Measurements from ENCODE around the gene DENND4B. TPM values are rescaled to one million over a fixed set of nuclear protein-coding genes. Genes with fewer than 3 reads are reported as not detected.

DENND4B gene
- total RNA-seq, 2 experiments from 2014 or later: 102 to 107 TPM

- H3K4me3 Mint-ChIP-seq: peak within 1 kb of the TSS; percentile 97
- ATAC-seq: peak; percentile 88
- H3K27ac Mint-ChIP-seq: peak within 1 kb of the TSS; percentile 98
- peak; percentile 100 for DNase-seq
- H3K4me1 Mint-ChIP-seq (ENCODE audit: low read depth): peaks cover 59% of the 10 kb centered on the region
- ChIA-PET POLR2A (interaction anchor here (0.9 to 7.3 kb wide), 11 partner anchors 9 to 129 kb away, joined by 3 to 62 read pairs (median 5); partner anchors contain the start of genes CREB3L4, DENND4B, GATAD2B and JTB), CTCF (interaction anchor here (0.9 to 4.8 kb wide), 3 partner anchors 10 to 12 kb away, joined by 3 to 46 read pairs (median 11); partner anchors contain the start of genes CREB3L4 and DENND4B)
- H3K9me3 Mint-ChIP-seq: no peaks in the 10 kb centered on the region
- H3K36me3 Mint-ChIP-seq (ENCODE audit: low read depth): peaks cover 29% of the 10 kb centered on the region
- H3K27me3 Mint-ChIP-seq: no peaks in the 10 kb centered on the region
- TF ChIP-seq, protein P1, sequence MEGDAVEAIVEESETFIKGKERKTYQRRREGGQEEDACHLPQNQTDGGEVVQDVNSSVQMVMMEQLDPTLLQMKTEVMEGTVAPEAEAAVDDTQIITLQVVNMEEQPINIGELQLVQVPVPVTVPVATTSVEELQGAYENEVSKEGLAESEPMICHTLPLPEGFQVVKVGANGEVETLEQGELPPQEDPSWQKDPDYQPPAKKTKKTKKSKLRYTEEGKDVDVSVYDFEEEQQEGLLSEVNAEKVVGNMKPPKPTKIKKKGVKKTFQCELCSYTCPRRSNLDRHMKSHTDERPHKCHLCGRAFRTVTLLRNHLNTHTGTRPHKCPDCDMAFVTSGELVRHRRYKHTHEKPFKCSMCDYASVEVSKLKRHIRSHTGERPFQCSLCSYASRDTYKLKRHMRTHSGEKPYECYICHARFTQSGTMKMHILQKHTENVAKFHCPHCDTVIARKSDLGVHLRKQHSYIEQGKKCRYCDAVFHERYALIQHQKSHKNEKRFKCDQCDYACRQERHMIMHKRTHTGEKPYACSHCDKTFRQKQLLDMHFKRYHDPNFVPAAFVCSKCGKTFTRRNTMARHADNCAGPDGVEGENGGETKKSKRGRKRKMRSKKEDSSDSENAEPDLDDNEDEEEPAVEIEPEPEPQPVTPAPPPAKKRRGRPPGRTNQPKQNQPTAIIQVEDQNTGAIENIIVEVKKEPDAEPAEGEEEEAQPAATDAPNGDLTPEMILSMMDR (IDR thresholded peaks at IDR 0.05): no peak
- intact Hi-C loops (cut with micrococcal nuclease): no loop called here
Measured at GRCh38 chr1:153958111-153958960, 11.8 kb upstream of the DENND4B start, which contains the start of gene CRTC2. CRTC2 (minus strand) TSS chr1:153958612; CDS start chr1:153958497, 115 bp downstream.

- peak overlapping the region; percentile 98 for H3K27ac Mint-ChIP-seq
- TF ChIP-seq, protein P1 (IDR thresholded peaks at IDR 0.05): no peak
- ATAC-seq: peak; percentile 21
- DNase-seq: peak; percentile 73
- H3K27me3 Mint-ChIP-seq: no peaks in the 10 kb centered on the region
- intact Hi-C loops (cut with micrococcal nuclease): loop anchor here (2.0 kb wide), 1 partner anchor 33 kb away; the partner anchor contains the start of gene RPS27
- H3K4me3 Mint-ChIP-seq: peak overlapping the region; percentile 97
- peaks cover 59% of the 10 kb centered on the region for H3K4me1 Mint-ChIP-seq (ENCODE audit: low read depth)
- POLR2A ChIA-PET: interaction anchor here (0.8 to 7.3 kb wide), 9 partner anchors 8 to 312 kb away, joined by 3 to 62 read pairs (median 7); partner anchors contain the start of genes CREB3L4, DENND4B, GATAD2B and JTB
- H3K9me3 Mint-ChIP-seq: no peaks in the 10 kb centered on the region
- peaks cover 30% of the 10 kb centered on the region for H3K36me3 Mint-ChIP-seq (ENCODE audit: low read depth)
- CTCF ChIA-PET: interaction anchor here (0.7 to 4.8 kb wide), 3 partner anchors 8 to 27 kb away, joined by 3 to 46 read pairs (median 3); partner anchors contain the start of gene DENND4B
Measured at GRCh38 chr1:153957744-153958110, 11.2 kb upstream of the DENND4B start.

GRCh38 chr1:153956997-153957715, 10.6 kb upstream of the DENND4B start:
- no peaks in the 10 kb centered on the region for H3K27me3 Mint-ChIP-seq
- H3K4me3 Mint-ChIP-seq: peak overlapping the region; percentile 97
- H3K4me1 Mint-ChIP-seq (ENCODE audit: low read depth): peaks cover 55% of the 10 kb centered on the region
- peaks cover 33% of the 10 kb centered on the region for H3K36me3 Mint-ChIP-seq (ENCODE audit: low read depth)
- POLR2A ChIA-PET: interaction anchor here (0.7 to 7.3 kb wide), 11 partner anchors 10 to 312 kb away, joined by 3 to 62 read pairs (median 7); partner anchors contain the start of genes CREB3L4, DENND4B, GATAD2B and JTB
- DNase-seq: no peak
- no peak for ATAC-seq
- CTCF ChIA-PET: interaction anchor here (0.6 to 4.8 kb wide), 7 partner anchors 9 to 420 kb away, joined by 3 to 46 read pairs (median 6); partner anchors contain the start of genes CREB3L4, DENND4B and RAB13
- H3K9me3 Mint-ChIP-seq: no peaks in the 10 kb centered on the region
- H3K27ac Mint-ChIP-seq: peak overlapping the region; percentile 98
- intact Hi-C loops (cut with micrococcal nuclease): loop anchor here (2.0 kb wide), 1 partner anchor 34 kb away; the partner anchor contains the start of gene RPS27
- TF ChIP-seq, protein P1 (IDR thresholded peaks at IDR 0.05): no peak

- POLR2A ChIA-PET: interaction anchor here (0.6 to 7.3 kb wide), 6 partner anchors 9 to 31 kb away, joined by 3 to 62 read pairs (median 22); partner anchors contain the start of genes CREB3L4, DENND4B, JTB and RAB13
- ATAC-seq: no peak
- intact Hi-C loops (cut with micrococcal nuclease): no loop called here
- H3K36me3 Mint-ChIP-seq (ENCODE audit: low read depth): peaks cover 33% of the 10 kb centered on the region
- H3K4me1 Mint-ChIP-seq (ENCODE audit: low read depth): peaks cover 38% of the 10 kb centered on the region
- CTCF ChIA-PET: interaction anchor here (1.1 to 4.8 kb wide), 4 partner anchors 9 to 32 kb away, joined by 3 to 46 read pairs (median 4); partner anchors contain the start of genes DENND4B and JTB
- H3K27ac Mint-ChIP-seq: peak overlapping the region; percentile 65
- TF ChIP-seq, protein P1 (IDR thresholded peaks at IDR 0.05): no peak
- no peak overlapping the region for H3K4me3 Mint-ChIP-seq
- H3K27me3 Mint-ChIP-seq: no peaks in the 10 kb centered on the region
- no peak for DNase-seq
- H3K9me3 Mint-ChIP-seq: no peaks in the 10 kb centered on the region
Measured at GRCh38 chr1:153954826-153955225, 8.3 kb upstream of the DENND4B start.

Measured in activated CD8-positive, alpha-beta T cell treated with anti-CD3 and anti-CD28 coated beads for 36 hours (primary cell).